ENCODE measurements around the gene HDGFL3. TPM values are rescaled to one million over a fixed set of nuclear protein-coding genes. Genes with fewer than 3 reads are reported as not detected.

The HDGFL3 gene
- total RNA-seq, 4 donors from 2014 or later, result 59.0 to 175 (median 75.4) TPM

DNA sequence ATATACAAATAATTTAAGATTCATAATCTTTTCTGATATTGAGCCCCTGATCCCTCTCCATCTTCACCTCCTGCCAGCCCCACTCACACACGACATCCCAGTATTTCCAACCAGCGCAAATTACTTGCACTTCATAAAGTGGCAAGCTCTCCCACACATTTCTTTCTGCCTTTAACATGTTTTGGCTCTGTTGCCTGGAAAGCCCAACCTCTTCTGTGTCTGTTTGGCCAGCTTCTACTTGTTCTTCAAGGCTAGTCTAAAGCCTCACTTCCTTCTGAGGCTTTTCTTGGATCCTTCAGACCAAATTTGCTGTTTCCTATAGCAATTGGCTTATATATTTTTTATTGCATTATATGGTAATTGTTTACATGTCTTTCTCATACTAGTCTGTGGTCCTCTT is 105.3 kb downstream of the HDGFL3 start:
- H3K36me3 ChIP-seq, result no peaks in the 10 kb centered on the region

DNA sequence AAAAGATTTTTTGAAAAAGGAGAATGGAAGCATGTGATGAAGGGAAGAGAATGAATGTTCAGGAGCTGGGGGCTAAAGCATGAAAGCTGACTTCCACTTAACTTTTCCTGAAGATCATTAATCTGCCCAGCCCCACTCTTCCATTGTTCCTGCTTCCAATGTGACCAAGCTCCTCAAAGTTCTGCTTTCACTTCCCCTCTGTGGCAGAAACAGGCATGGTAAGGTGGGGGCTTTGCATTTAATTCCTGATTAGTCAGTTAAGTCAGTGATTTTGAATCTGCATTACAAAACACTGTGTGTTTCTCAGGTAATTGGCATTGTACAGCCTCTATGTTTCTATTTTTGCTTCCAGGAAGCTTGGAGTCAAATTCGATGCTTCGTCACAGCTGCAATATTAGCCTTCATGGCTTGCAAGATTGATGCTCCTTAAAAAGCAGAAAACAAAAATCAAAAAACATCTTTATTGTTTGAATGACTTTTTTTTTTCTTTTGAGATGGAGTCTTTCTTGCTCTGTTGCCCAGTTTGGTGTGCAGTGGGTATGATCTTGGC is 107.5 kb downstream of the HDGFL3 start:
- Histone ChIP-seq H3K27me3 (peaks cover 32% of the 10 kb centered on the region), H3K27ac (no peak overlapping the region), H3K9me3 (peaks cover 0 to 17% (median 0%) of the 10 kb centered on the region in 3 donors), H3K4me3 (no peak overlapping the region), H3K36me3 (no peaks in the 10 kb centered on the region), H3K4me1 (no peaks in the 10 kb centered on the region)
- no peak for TF ChIP-seq POLR2A (IDR thresholded peaks at IDR 0.05)
- TF ChIP-seq, protein P1, sequence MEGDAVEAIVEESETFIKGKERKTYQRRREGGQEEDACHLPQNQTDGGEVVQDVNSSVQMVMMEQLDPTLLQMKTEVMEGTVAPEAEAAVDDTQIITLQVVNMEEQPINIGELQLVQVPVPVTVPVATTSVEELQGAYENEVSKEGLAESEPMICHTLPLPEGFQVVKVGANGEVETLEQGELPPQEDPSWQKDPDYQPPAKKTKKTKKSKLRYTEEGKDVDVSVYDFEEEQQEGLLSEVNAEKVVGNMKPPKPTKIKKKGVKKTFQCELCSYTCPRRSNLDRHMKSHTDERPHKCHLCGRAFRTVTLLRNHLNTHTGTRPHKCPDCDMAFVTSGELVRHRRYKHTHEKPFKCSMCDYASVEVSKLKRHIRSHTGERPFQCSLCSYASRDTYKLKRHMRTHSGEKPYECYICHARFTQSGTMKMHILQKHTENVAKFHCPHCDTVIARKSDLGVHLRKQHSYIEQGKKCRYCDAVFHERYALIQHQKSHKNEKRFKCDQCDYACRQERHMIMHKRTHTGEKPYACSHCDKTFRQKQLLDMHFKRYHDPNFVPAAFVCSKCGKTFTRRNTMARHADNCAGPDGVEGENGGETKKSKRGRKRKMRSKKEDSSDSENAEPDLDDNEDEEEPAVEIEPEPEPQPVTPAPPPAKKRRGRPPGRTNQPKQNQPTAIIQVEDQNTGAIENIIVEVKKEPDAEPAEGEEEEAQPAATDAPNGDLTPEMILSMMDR (IDR thresholded peaks at IDR 0.05), result no peak
- TF ChIP-seq EP300 (IDR thresholded peaks at IDR 0.05), result no peak
- no peak for TF ChIP-seq POLR2AphosphoS5 (IDR thresholded peaks at IDR 0.05)
- WGBS, 2 donors (ENCODE audit: low coverage in 1 of 2), result 33 to 50% methylated on average over 2 of the region's 2 CpGs
- ATAC-seq, result no peak

More for the DNA sequence above, 105.3 kb downstream of the HDGFL3 start:
- Histone ChIP-seq H3K27me3 (peaks cover 50% of the 10 kb centered on the region), H3K27ac (no peak overlapping the region), H3K9me3 (peaks cover 0 to 12% (median 0%) of the 10 kb centered on the region in 3 donors), H3K4me3 (no peak overlapping the region), H3K4me1 (peaks cover 0 to 9% (median 0%) of the 10 kb centered on the region in 3 donors)
- 21 to 42% methylated on average over 2 of the region's 2 CpGs for WGBS, 2 donors (ENCODE audit: low coverage in 1 of 2)
- ATAC-seq, result no peak
- TF ChIP-seq EP300 (IDR thresholded peaks at IDR 0.05) (no peak), POLR2A (IDR thresholded peaks at IDR 0.05) (no peak), POLR2AphosphoS5 (IDR thresholded peaks at IDR 0.05) (no peak)
- TF ChIP-seq, protein P1 (IDR thresholded peaks at IDR 0.05), result no peak

DNA sequence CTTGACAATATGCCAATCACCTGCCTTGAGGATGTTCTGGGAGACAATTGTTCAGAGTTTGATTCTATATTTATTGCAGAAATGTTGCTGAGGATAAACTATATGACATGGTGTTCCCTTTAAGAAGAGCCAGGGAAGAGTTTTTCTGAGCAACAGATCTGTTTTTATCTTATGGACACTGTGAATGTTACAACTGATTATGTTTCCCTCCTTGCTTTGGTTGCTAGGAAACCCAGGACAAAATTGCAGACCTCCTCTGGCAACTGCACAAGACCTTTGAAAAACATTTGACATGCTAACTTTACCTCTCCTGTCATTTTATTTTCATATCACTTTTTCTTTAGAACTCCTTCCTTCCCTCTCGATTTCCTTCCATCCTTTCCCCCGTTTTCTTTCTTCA is 108.3 kb downstream of the HDGFL3 start:
- H3K9me3 ChIP-seq, result peaks cover 0 to 17% (median 0%) of the 10 kb centered on the region in 3 donors
- H3K4me3 ChIP-seq, result no peak overlapping the region
- WGBS, 2 donors (ENCODE audit: low coverage in 1 of 2), result 25 to 27% methylated on average over 2 of the region's 2 CpGs
- no peak overlapping the region for H3K27ac ChIP-seq
- ATAC-seq, result no peak
- no peaks in the 10 kb centered on the region for H3K4me1 ChIP-seq
- H3K27me3 ChIP-seq, result peaks cover 25% of the 10 kb centered on the region
- no peaks in the 10 kb centered on the region for H3K36me3 ChIP-seq
- TF ChIP-seq POLR2A (IDR thresholded peaks at IDR 0.05), result no peak
- TF ChIP-seq POLR2AphosphoS5 (IDR thresholded peaks at IDR 0.05), result no peak
- TF ChIP-seq, protein P1 (IDR thresholded peaks at IDR 0.05), result no peak
- no peak for TF ChIP-seq EP300 (IDR thresholded peaks at IDR 0.05)

DNA sequence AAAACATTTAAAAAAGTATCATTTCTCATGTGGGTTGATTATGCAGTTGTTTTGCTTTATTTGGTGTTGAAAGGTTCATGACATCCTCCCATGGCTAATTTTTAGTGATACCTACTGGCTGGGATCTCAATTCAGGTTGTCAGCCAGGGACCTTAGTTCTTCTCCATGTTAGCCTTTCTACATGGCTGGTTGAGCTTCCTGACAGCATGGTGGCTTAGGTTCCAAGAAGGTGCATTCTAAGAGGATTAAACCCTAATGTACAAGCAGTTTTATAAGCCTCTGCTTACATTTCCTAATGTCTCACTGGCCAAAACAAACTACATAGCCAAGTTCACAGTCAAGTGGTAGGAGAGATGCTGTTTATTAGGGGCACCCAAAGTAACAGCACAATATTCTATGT is 109.5 kb downstream of the HDGFL3 start:
- TF ChIP-seq POLR2A (IDR thresholded peaks at IDR 0.05) (no peak), EP300 (IDR thresholded peaks at IDR 0.05) (no peak), POLR2AphosphoS5 (IDR thresholded peaks at IDR 0.05) (no peak)
- TF ChIP-seq, protein P1 (IDR thresholded peaks at IDR 0.05), result no peak
- H3K27me3 ChIP-seq, result peaks cover 15% of the 10 kb centered on the region

DNA sequence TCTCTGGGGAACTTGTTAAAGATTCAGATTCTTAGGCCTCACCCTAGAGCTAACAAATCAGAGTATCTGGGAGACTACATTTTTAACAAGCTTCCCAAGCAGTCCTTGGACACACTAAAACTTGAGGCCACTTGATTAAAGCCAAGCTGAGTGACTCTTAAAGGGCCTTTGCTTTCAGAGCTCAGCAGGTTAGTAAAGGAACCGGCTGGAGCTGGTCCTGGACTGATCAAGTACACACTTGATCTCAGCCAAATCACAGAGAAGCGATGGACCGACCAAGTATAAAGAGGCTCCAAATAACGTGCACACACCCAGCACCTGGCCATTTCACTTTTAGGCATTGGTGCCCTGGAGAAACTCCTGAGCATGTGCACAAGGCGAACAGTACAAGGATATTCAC is 113.0 kb downstream of the HDGFL3 start:
- Histone ChIP-seq H3K4me1 (no peaks in the 10 kb centered on the region), H3K9me3 (peaks cover 0 to 17% (median 0%) of the 10 kb centered on the region in 3 donors), H3K36me3 (no peaks in the 10 kb centered on the region), H3K27ac (no peak overlapping the region), H3K27me3 (no peaks in the 10 kb centered on the region), H3K4me3 (no peak overlapping the region)
- WGBS, 2 donors (ENCODE audit: low coverage in 1 of 2), result 64 to 80% methylated on average over 2 to 3 of the region's 5 CpGs
- no peak for ATAC-seq
- TF ChIP-seq POLR2A (IDR thresholded peaks at IDR 0.05), result no peak
- no peak for TF ChIP-seq EP300 (IDR thresholded peaks at IDR 0.05)
- TF ChIP-seq, protein P1 (IDR thresholded peaks at IDR 0.05), result no peak
- no peak for TF ChIP-seq POLR2AphosphoS5 (IDR thresholded peaks at IDR 0.05)

More for the DNA sequence above, 109.5 kb downstream of the HDGFL3 start:
- H3K4me3 ChIP-seq, result no peak overlapping the region
- ATAC-seq, result no peak
- peaks cover 0 to 17% (median 0%) of the 10 kb centered on the region in 3 donors for H3K9me3 ChIP-seq
- H3K27ac ChIP-seq, result no peak overlapping the region
- no peaks in the 10 kb centered on the region for H3K36me3 ChIP-seq
- H3K4me1 ChIP-seq, result no peaks in the 10 kb centered on the region
